ENCODE measurements around the gene COL4A3. TPM values are rescaled to one million over a fixed set of nuclear protein-coding genes. Genes with fewer than 3 reads are reported as not detected.

Gene COL4A3
- total RNA-seq, 1 experiment from 2014 or later, result 17.6 TPM

DNA sequence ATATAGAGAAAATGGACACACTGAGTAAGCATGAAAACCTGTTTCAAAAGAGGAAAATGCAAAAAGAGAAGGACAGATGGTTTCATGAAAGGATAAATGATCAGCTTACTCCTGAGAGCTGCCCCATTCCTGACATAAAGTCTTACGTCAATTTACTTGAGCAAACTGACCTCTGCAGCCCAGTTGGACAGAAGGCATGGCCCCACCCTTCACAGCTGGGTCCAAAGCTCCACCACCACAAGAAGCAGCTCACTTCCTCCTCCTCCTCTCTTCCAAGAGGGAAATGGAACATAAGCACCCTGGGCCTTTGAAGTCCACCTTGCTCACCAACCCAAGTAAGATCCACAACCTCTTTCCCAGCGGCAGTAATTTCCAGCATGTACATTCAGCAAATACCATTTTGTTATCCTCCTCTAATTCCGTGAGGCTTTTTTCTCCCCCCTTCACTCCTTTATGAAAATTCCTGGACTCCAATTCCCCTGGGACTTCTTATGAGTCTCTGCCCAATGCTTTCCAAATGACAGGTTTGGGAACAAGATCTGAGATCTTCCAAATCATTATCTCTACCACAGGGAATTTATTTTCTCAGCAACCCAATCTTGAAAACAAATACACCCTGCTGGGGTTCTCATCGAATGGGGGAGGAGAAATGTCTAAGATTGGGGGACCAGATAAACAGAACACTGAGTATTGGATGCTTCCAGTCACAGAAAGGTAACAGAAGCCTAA, 10.5 kb upstream of the COL4A3 start:
- Mint-ChIP-seq H3K4me3 (ENCODE audit: low read depth, unreplicated experiment) (peak overlapping the region; percentile 43), H3K27me3 (ENCODE audit: unreplicated experiment) (no peaks in the 10 kb centered on the region), H3K27ac (ENCODE audit: unreplicated experiment) (peak overlapping the region; percentile 91), H3K9me3 (ENCODE audit: low read depth, unreplicated experiment) (no peaks in the 10 kb centered on the region), H3K36me3 (ENCODE audit: insufficient read depth, unreplicated experiment) (no peaks in the 10 kb centered on the region), H3K4me1 (ENCODE audit: low read depth, unreplicated experiment) (peaks cover 45% of the 10 kb centered on the region)
- CTCF ChIA-PET, result interaction anchor here (0.6 to 1.4 kb wide), 5 partner anchors 9 to 377 kb away, joined by 3 to 5 read pairs (median 3); partner anchors contain the start of genes COL4A3 and COL4A4
- intact Hi-C loops (cut with micrococcal nuclease; ENCODE audit: unreplicated experiment), result loop anchor here (10.0 kb wide), 1 partner anchor 161 kb away; no protein-coding TSS in a partner anchor
- DNase-seq, result peak; percentile 42
- TSS peak; percentile 90 for BruUV-seq (replicated peaks)
- TF ChIP-seq, protein P1, sequence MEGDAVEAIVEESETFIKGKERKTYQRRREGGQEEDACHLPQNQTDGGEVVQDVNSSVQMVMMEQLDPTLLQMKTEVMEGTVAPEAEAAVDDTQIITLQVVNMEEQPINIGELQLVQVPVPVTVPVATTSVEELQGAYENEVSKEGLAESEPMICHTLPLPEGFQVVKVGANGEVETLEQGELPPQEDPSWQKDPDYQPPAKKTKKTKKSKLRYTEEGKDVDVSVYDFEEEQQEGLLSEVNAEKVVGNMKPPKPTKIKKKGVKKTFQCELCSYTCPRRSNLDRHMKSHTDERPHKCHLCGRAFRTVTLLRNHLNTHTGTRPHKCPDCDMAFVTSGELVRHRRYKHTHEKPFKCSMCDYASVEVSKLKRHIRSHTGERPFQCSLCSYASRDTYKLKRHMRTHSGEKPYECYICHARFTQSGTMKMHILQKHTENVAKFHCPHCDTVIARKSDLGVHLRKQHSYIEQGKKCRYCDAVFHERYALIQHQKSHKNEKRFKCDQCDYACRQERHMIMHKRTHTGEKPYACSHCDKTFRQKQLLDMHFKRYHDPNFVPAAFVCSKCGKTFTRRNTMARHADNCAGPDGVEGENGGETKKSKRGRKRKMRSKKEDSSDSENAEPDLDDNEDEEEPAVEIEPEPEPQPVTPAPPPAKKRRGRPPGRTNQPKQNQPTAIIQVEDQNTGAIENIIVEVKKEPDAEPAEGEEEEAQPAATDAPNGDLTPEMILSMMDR (IDR thresholded peaks at IDR 0.05; ENCODE audit: unreplicated experiment), result no peak

DNA sequence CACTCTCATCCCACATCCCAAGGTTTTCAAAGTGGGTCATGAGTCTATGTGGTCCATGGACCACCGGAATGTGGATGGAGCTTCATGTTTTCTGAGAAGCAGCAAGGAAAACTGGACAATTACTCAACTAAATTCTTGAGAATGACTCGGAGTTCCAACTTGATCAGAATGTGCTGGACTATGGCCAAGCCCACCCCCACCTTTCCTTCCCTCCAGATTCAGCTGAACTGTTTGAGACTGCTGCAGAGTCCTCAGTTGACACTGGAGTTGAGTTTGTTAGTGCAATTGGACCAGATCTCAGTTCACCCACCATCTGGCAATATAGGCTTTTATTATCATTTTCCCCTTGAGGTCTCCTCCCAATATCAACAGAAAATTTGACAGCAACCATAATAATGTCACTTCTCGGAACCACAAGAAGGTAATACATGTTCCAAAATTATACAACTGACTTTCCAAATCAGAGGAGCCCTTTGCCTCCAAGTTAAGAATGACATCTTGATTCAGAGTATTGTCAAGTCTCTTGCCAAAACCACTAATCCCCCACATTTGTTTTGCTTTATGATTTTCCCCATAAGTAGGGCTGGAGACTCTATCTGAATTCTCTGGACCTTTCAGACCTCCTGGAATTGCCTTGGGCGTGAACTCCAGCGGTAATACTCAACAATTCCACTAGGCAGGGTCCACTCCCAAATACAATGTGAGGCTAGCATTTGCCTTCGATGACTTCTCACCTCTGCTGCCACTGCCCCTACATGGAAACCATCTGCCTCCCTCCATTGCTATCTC, 9.2 kb upstream of the COL4A3 start:
- DNase-seq, result no peak
- Mint-ChIP-seq H3K4me3 (ENCODE audit: low read depth, unreplicated experiment) (no peak overlapping the region), H3K4me1 (ENCODE audit: low read depth, unreplicated experiment) (peaks cover 41% of the 10 kb centered on the region), H3K27ac (ENCODE audit: unreplicated experiment) (no peak overlapping the region), H3K27me3 (ENCODE audit: unreplicated experiment) (no peaks in the 10 kb centered on the region), H3K36me3 (ENCODE audit: insufficient read depth, unreplicated experiment) (no peaks in the 10 kb centered on the region), H3K9me3 (ENCODE audit: low read depth, unreplicated experiment) (no peaks in the 10 kb centered on the region)
- TF ChIP-seq, protein P1 (IDR thresholded peaks at IDR 0.05; ENCODE audit: unreplicated experiment), result no peak
- intact Hi-C loops (cut with micrococcal nuclease; ENCODE audit: unreplicated experiment), result loop anchor here (10.0 kb wide), 1 partner anchor 160 kb away; no protein-coding TSS in a partner anchor
- CTCF ChIA-PET, result no interaction called here
- no TSS peak for BruUV-seq (replicated peaks)

DNA sequence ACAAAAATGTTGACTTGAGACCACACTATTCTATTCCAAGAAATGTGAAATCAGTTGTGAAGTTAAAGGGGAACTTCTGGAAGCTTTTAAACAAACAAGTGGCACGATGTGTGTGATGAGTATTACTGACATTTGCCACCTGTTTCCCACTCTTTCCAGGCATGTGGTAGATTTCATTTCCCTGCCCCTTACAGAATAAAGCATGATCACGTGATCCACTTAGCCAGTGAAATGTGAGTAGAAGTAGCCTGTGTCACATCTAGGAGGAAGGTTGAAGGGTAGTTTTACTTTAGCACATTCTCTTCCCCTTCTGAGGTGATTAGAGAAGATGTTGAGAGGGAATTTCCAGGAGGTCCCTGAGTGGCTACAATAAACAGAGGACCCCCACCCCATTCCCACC, 4.3 kb upstream of the COL4A3 start:
- Mint-ChIP-seq H3K27me3 (ENCODE audit: unreplicated experiment) (no peaks in the 10 kb centered on the region), H3K36me3 (ENCODE audit: insufficient read depth, unreplicated experiment) (peaks cover 21% of the 10 kb centered on the region), H3K4me3 (ENCODE audit: low read depth, unreplicated experiment) (no peak overlapping the region), H3K9me3 (ENCODE audit: low read depth, unreplicated experiment) (no peaks in the 10 kb centered on the region), H3K4me1 (ENCODE audit: low read depth, unreplicated experiment) (peaks cover 37% of the 10 kb centered on the region), H3K27ac (ENCODE audit: unreplicated experiment) (no peak overlapping the region)
- intact Hi-C loops (cut with micrococcal nuclease; ENCODE audit: unreplicated experiment), result no loop called here
- BruUV-seq (replicated peaks), result no TSS peak
- CTCF ChIA-PET, result no interaction called here
- no peak for DNase-seq
- TF ChIP-seq, protein P1 (IDR thresholded peaks at IDR 0.05; ENCODE audit: unreplicated experiment), result no peak

DNA sequence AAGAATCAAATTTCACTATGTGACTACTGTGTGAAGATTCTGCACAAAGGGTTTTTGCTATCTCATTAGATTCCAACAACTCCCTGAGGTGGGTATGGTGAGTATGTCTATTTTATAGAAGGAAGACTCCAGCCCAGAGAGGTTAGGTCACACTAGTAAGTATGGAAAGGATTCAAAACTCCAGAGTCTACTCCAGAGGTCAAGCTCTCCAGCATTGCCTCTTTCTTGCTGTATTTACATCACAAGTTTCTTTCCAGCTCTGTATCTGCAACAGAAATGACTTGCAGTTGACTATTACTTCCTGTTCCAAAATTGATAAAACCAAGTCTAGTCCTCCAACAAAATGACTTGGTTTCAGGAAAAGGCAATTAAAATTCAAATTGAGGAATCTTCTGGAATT, 2.5 kb upstream of the COL4A3 start:
- no peaks in the 10 kb centered on the region for H3K9me3 Mint-ChIP-seq (ENCODE audit: low read depth, unreplicated experiment)
- peaks cover 22% of the 10 kb centered on the region for H3K36me3 Mint-ChIP-seq (ENCODE audit: insufficient read depth, unreplicated experiment)
- TF ChIP-seq, protein P1 (IDR thresholded peaks at IDR 0.05; ENCODE audit: unreplicated experiment), result no peak
- H3K4me3 Mint-ChIP-seq (ENCODE audit: low read depth, unreplicated experiment), result no peak overlapping the region
- BruUV-seq (replicated peaks), result no TSS peak
- no peaks in the 10 kb centered on the region for H3K27me3 Mint-ChIP-seq (ENCODE audit: unreplicated experiment)
- intact Hi-C loops (cut with micrococcal nuclease; ENCODE audit: unreplicated experiment), result no loop called here
- no peak overlapping the region for H3K27ac Mint-ChIP-seq (ENCODE audit: unreplicated experiment)
- CTCF ChIA-PET, result interaction anchor here (0.7 kb wide), 1 partner anchor 1166 kb away, joined by 6 read pairs; no protein-coding TSS in a partner anchor
- no peak for DNase-seq
- H3K4me1 Mint-ChIP-seq (ENCODE audit: low read depth, unreplicated experiment), result peaks cover 39% of the 10 kb centered on the region
